SU-DHL-6 (cell line): ENCODE results near the gene ERN1.

Experiments
- H2AFZ ChIP-seq: fragments of 200-600 bp; sonication (generic); 2 replicates; pipeline ENCODE4 v1.6.1; 2014; ENCODE audit warnings: low read depth, mild to moderate bottlenecking, moderate library complexity, mixed read lengths, antibody characterized with exemption, low read length; ENCODE audit not compliant: severe bottlenecking
- H3F3A ChIP-seq: fragments of 200-600 bp; shearing (Covaris generic); 2 replicates; pipeline ENCODE4 v1.6.0; 2016; ENCODE audit warnings: antibody characterized with exemption, mild to moderate bottlenecking; ENCODE audit not compliant: insufficient read depth
- H3K27ac ChIP-seq: fragments of 200-600 bp; sonication (generic); 2 replicates; pipeline ENCODE4 v1.5.1; 2016; ENCODE audit warnings: low read depth, mild to moderate bottlenecking, low read length, moderate library complexity, mixed read lengths
- H3K27me3 ChIP-seq: fragments of 200-600 bp; sonication (generic), shearing (Covaris generic); 2 replicates; pipeline ENCODE4 v1.6.0; 2014; ENCODE audit warnings: mild to moderate bottlenecking, low read length
- H3K36me3 ChIP-seq: fragments of 200-600 bp; sonication (generic); 2 replicates; pipeline ENCODE4 v1.6.1; 2014; ENCODE audit warnings: mild to moderate bottlenecking, low read length, mixed read lengths
- H3K4me2 ChIP-seq: fragments of 300-600, 200-600 bp; shearing (Covaris generic), sonication (generic); 2 replicates; pipeline ENCODE4 v1.6.0; 2014; ENCODE audit warnings: low read length, low read depth, mild to moderate bottlenecking; ENCODE audit not compliant: poor library complexity, severe bottlenecking
- H3K4me3 ChIP-seq: fragments of 200-600 bp; sonication (generic); 2 replicates; pipeline ENCODE4 v1.5.1; 2014; ENCODE audit warnings: antibody characterized with exemption, low read length, mild to moderate bottlenecking, mixed read lengths; ENCODE audit not compliant: insufficient read depth, poor library complexity, severe bottlenecking
- H3K79me2 ChIP-seq: fragments of 200-600 bp; sonication (generic); 2 replicates; pipeline ENCODE4 v1.6.1; 2014; ENCODE audit warnings: mild to moderate bottlenecking, low read length, moderate library complexity; ENCODE audit not compliant: insufficient read depth
- H3K9ac ChIP-seq: fragments of 200-600 bp; sonication (generic); 2 replicates; pipeline ENCODE4 v1.7.0; 2014; ENCODE audit warnings: mild to moderate bottlenecking, low read length
- H3K9me2 ChIP-seq: fragments of 200-600 bp; sonication (generic); replicated peaks from 2 replicates; pipeline ENCODE4 v1.6.1; 2014; ENCODE audit warnings: low read length; ENCODE audit not compliant: insufficient read depth
- H3K9me3 ChIP-seq: fragments of 200-600 bp; sonication (generic); 2 replicates; pipeline ENCODE4 v1.6.1; 2014; ENCODE audit warnings: low read length, mixed read lengths; ENCODE audit not compliant: insufficient read depth
- H4K20me1 ChIP-seq: fragments of 200-600 bp; sonication (generic); 2 replicates; pipeline ENCODE4 v1.6.1; 2014; ENCODE audit warnings: low read depth, mild to moderate bottlenecking, antibody characterized with exemption, low read length, moderate library complexity, mixed read lengths
- CTCF ChIP-seq: fragments of 200-600 bp; sonication (generic); IDR thresholded peaks from one replicate; pipeline ENCODE4 v1.5.1; 2017; ENCODE audit warnings: antibody characterized with exemption, mild to moderate bottlenecking, low read length, moderate library complexity; ENCODE audit not compliant: insufficient read depth, poor library complexity, severe bottlenecking
- EZH2phosphoT487 ChIP-seq: fragments of 200-600 bp; sonication (generic), shearing (Covaris generic); conservative IDR thresholded peaks from 2 replicates; pipeline ENCODE4 v1.6.1; 2018; ENCODE audit warnings: mild to moderate bottlenecking, antibody characterized with exemption, low read length, moderate library complexity, mixed read lengths

The ERN1 gene

GRCh38 chr17:63993368-63993985 is 136.5 kb downstream of the ERN1 start:
- Histone ChIP-seq H3K36me3 (no peaks in the 10 kb centered on the region), H3K79me2 (no peaks in the 10 kb centered on the region), H3K9me2 (no peaks in the 10 kb centered on the region), H2AFZ (no peak overlapping the region), H3K4me2 (no peak overlapping the region), H3K27ac (no peak overlapping the region), H3K4me3 (no peak overlapping the region), H4K20me1 (no peaks in the 10 kb centered on the region), H3F3A (no peaks in the 10 kb centered on the region), H3K9me3 (no peaks in the 10 kb centered on the region), H3K9ac (no peak overlapping the region), H3K27me3 (no peaks in the 10 kb centered on the region)
- TF ChIP-seq EZH2phosphoT487 (no peak), CTCF (no peak)

GRCh38 chr17:63991611-63992010 is 138.3 kb downstream of the ERN1 start:
- H4K20me1 ChIP-seq: no peaks in the 10 kb centered on the region
- no peak overlapping the region for H2AFZ ChIP-seq
- no peak overlapping the region for H3K9ac ChIP-seq
- TF ChIP-seq EZH2phosphoT487 (no peak), CTCF (no peak)
- no peak overlapping the region for H3K4me2 ChIP-seq
- no peaks in the 10 kb centered on the region for H3K9me2 ChIP-seq
- no peaks in the 10 kb centered on the region for H3K27me3 ChIP-seq
- no peaks in the 10 kb centered on the region for H3K79me2 ChIP-seq
- H3K36me3 ChIP-seq: no peaks in the 10 kb centered on the region
- no peak overlapping the region for H3K27ac ChIP-seq
- no peak overlapping the region for H3K4me3 ChIP-seq
- H3F3A ChIP-seq: no peaks in the 10 kb centered on the region
- no peaks in the 10 kb centered on the region for H3K9me3 ChIP-seq

GRCh38 chr17:63989622-63990345 is 140.2 kb downstream of the ERN1 start:
- H3K79me2 ChIP-seq: no peaks in the 10 kb centered on the region
- TF ChIP-seq CTCF (no peak), EZH2phosphoT487 (no peak)
- no peaks in the 10 kb centered on the region for H3K9me2 ChIP-seq
- no peak overlapping the region for H3K9ac ChIP-seq
- H3K4me3 ChIP-seq: no peak overlapping the region
- no peaks in the 10 kb centered on the region for H4K20me1 ChIP-seq
- no peak overlapping the region for H3K4me2 ChIP-seq
- no peaks in the 10 kb centered on the region for H3K36me3 ChIP-seq
- no peaks in the 10 kb centered on the region for H3F3A ChIP-seq
- no peaks in the 10 kb centered on the region for H3K27me3 ChIP-seq
- no peak overlapping the region for H2AFZ ChIP-seq
- H3K9me3 ChIP-seq: no peaks in the 10 kb centered on the region
- H3K27ac ChIP-seq: no peak overlapping the region
